Measurements from ENCODE around the gene MCU.
A peak's percentile ranks its signal among the peaks of the same experiment; 100 is the strongest.
"Not testable (repeated sequence)": the region's sequence is repeated elsewhere in the genome, so short reads cannot be mapped to it uniquely, and the experiment has no call there.

The MCU gene

GRCh38 chr10:72731916-72732419 lies 40.0 kb downstream of the MCU start:
- DNase-seq = no peak

- no peak for DNase-seq
Observed at GRCh38 chr10:72732521-72732920, 40.6 kb downstream of the MCU start.

GRCh38 chr10:72733989-72734388 lies 42.0 kb downstream of the MCU start:
- DNase-seq = no peak

GRCh38 chr10:72735288-72735936 lies 43.5 kb downstream of the MCU start:
- no peak for DNase-seq

- DNase-seq = peak; percentile 45
Observed at GRCh38 chr10:72736176-72736827, 44.4 kb downstream of the MCU start.

- no peak for DNase-seq
Observed at GRCh38 chr10:72736828-72737220, 44.9 kb downstream of the MCU start.

- not testable (repeated sequence) for DNase-seq
Observed at GRCh38 chr10:72737357-72737756, 45.4 kb downstream of the MCU start.

- no peak for DNase-seq
Observed at GRCh38 chr10:72738486-72738885, 46.5 kb downstream of the MCU start.

GRCh38 chr10:72740528-72740927 lies 48.6 kb downstream of the MCU start:
- peak; percentile 75 for DNase-seq

GRCh38 chr10:72742092-72742491 lies 50.1 kb downstream of the MCU start:
- DNase-seq = no peak

GRCh38 chr10:72742797-72743196 lies 50.9 kb downstream of the MCU start:
- DNase-seq = no peak

GRCh38 chr10:72744566-72744965 lies 52.6 kb downstream of the MCU start:
- no peak for DNase-seq

GRCh38 chr10:72746426-72747363 lies 54.8 kb downstream of the MCU start:
- DNase-seq = no peak

GRCh38 chr10:72747521-72747920 lies 55.6 kb downstream of the MCU start:
- DNase-seq = no peak

GRCh38 chr10:72753760-72754231 lies 61.9 kb downstream of the MCU start:
- DNase-seq = no peak

GRCh38 chr10:72754275-72755032 lies 62.5 kb downstream of the MCU start:
- no peak for DNase-seq

- no peak for DNase-seq
Observed at GRCh38 chr10:72756674-72757385, 64.9 kb downstream of the MCU start.

GRCh38 chr10:72757732-72758131 lies 65.8 kb downstream of the MCU start:
- DNase-seq = no peak

GRCh38 chr10:72758930-72759329 lies 67.0 kb downstream of the MCU start:
- DNase-seq = not testable (repeated sequence)

GRCh38 chr10:72759584-72759983 lies 67.6 kb downstream of the MCU start:
- DNase-seq = no peak

GRCh38 chr10:72761498-72761897 lies 69.6 kb downstream of the MCU start:
- no peak for DNase-seq

- no peak for DNase-seq
Observed at GRCh38 chr10:72762042-72762441, 70.1 kb downstream of the MCU start.
